HCEC 1CT (cell line): ENCODE results near the gene INTS11.

ENCODE experiments used
- DNase-seq: peaks from one replicate; pipeline ENCODE4 v3.0.0-alpha.2; 2017

INTS11 gene

GRCh38 chr1:1312450-1313314 lies 11.8 kb downstream of the INTS11 start:
- no peak for DNase-seq

GRCh38 chr1:1311107-1312104 lies 13.1 kb downstream of the INTS11 start:
- no peak for DNase-seq

GRCh38 chr1:1310476-1311053 lies 13.9 kb downstream of the INTS11 start:
- DNase-seq: no peak

- no peak for DNase-seq
These were observed 14.4 kb downstream of the INTS11 start for GRCh38 chr1:1310109-1310385.

GRCh38 chr1:1309251-1310108 lies 15.0 kb downstream of the INTS11 start:
- DNase-seq: no peak

- DNase-seq: no peak
These were observed 15.7 kb downstream of the INTS11 start for GRCh38 chr1:1308756-1309250.

- peak; percentile 92 for DNase-seq
These were observed 16.3 kb downstream of the INTS11 start, which contains the start of the genes ACAP3 and PUSL1 for GRCh38 chr1:1307923-1308755. TSS of gene ACAP3 (minus strand) at chr1:1307930. CDS start at chr1:1307815, 115 bp downstream. TSS of gene PUSL1 (plus strand) at chr1:1308597. CDS start at chr1:1308644, 47 bp downstream.

GRCh38 chr1:1307261-1307922 lies 17.1 kb downstream of the INTS11 start:
- DNase-seq: no peak

GRCh38 chr1:1306661-1307260 lies 17.7 kb downstream of the INTS11 start:
- DNase-seq: no peak

GRCh38 chr1:1306070-1306660 lies 18.3 kb downstream of the INTS11 start:
- DNase-seq: peak; percentile 25

GRCh38 chr1:1305300-1306069 lies 19.0 kb downstream of the INTS11 start:
- DNase-seq: peak; percentile 74

- peak; percentile 74 for DNase-seq
These were observed 19.8 kb downstream of the INTS11 start for GRCh38 chr1:1304331-1305299.

- no peak for DNase-seq
These were observed 20.7 kb downstream of the INTS11 start for GRCh38 chr1:1303736-1304135.

GRCh38 chr1:1302951-1303509 lies 21.4 kb downstream of the INTS11 start:
- no peak for DNase-seq

GRCh38 chr1:1302006-1302430 lies 22.4 kb downstream of the INTS11 start:
- DNase-seq: no peak

- no peak for DNase-seq
These were observed 24.1 kb downstream of the INTS11 start for GRCh38 chr1:1300352-1300739.

- DNase-seq: no peak
These were observed 24.6 kb downstream of the INTS11 start for GRCh38 chr1:1299686-1300351.
